GM21825 (cell line): ENCODE results near the gene C1orf74.
"Not testable (repeated sequence)": the region's sequence is repeated elsewhere in the genome, so short reads cannot be mapped to it uniquely, and the experiment has no call there.

ENCODE experiments used
- ATAC-seq: cut with Tn5 transposase; IDR thresholded peaks from one replicate; pipeline ENCODE4 v1.9.1; 2021; ENCODE audit warnings: mild to moderate bottlenecking, moderate library complexity; ENCODE audit not compliant: unreplicated experiment

C1orf74 gene

DNA sequence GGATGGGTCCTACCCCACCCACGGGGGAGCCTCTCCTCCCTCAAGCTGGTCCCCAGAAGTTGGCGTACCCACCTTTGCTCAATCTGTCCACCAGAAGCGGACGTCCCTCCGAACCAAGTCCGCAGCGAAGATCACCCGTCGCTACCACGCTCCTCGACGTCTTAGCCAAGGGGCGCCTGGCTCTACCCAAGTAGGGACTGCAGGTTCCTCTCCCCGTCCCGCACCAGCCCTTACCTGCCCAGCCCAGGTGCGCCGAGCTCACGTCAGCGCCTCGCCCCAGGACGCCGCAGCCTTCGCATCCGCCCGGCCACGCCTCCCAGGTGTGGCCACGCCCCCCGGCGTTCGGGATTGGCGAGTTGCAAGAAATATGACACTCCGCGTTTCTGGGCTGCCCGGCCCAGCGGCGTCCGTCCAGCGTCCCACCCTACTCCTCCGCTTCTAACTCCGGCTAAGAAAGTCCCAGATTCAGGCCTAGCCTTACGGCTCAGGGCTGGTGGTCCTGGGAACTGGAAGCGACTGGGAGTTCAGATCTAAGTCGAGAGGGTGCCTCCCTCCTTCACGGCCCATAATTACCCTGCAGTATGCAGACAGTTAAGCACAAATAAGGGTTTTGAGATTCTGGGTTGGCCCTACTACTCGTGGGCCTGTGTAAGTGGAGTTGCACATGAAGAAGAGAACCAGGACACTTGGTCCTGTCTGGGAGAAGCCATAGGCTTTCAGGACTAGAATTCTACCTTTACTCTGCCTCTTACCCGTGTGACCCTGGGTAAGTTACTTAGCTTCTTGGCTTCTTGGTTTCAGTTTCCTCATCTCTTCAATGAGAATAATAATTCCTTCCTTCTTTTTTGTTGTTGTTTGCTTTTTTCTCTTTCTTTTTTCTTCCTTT, 21.8 kb upstream of the C1orf74 start, which contains the start of gene IRF6:
Gene IRF6, minus strand, starts transcription at position 268 of the 886 bp plus-strand sequence. CDS start 4,729 bp downstream, outside the sequence.
- ATAC-seq, result peak; percentile 96

DNA sequence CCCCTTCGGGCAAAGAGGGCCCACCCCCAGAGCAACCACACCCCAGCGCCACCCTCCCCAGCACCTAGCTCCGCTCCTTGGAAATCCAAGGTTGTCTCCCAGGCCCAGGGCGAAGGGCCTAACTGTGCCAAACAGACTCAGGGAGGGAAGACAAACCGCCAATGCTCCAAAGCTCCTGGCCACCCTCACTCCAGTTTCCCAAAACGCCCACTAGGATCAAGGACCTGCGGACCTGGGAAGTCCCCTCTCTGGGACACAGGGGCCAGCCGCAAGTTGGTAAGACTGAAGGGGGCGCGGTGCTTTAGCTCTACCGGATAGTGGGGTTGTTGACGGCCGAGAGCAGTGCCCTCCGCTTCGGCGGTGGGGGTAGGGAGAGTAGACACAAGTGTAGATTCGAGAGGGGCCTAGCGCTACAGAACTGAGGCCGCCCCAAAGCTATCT, 21.0 kb upstream of the C1orf74 start:
- ATAC-seq, result no peak

DNA sequence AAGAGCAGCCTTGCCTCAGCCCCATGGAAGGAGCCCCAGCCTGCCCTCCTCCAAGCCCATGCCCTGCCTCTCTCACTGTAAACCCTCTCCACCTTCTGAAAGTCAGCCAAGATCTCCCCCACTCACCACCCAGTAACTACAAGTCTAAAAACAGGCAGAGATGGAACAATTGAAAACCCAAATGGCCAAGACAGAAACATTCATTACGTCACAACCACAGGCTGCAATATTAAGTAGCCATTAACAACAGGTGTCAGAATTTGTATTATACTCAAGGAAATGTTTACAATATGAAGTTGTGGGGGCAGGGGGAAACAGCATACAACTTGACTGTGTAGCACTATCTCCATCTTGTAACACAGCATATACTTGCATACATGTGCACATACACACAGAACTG, 19.2 kb upstream of the C1orf74 start:
- no peak for ATAC-seq

DNA sequence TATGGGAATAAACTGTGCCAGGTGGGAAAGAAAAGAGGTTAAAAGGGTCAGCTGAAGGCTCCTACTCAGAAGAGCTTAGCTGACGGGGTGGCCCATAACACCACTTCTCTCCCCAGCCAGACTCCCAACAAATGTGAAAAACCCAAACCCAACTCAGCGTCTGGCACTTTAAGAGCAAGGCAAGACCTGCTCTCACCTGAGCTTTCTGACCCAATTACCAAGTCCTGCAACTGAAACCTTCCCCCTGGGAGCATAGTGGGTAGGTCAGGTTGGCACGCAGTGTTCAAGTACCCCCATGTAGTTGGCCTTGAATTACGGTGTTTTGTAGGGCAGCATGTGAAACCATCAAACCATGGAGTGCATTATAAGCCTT, 18.4 kb upstream of the C1orf74 start:
- ATAC-seq, result no peak

DNA sequence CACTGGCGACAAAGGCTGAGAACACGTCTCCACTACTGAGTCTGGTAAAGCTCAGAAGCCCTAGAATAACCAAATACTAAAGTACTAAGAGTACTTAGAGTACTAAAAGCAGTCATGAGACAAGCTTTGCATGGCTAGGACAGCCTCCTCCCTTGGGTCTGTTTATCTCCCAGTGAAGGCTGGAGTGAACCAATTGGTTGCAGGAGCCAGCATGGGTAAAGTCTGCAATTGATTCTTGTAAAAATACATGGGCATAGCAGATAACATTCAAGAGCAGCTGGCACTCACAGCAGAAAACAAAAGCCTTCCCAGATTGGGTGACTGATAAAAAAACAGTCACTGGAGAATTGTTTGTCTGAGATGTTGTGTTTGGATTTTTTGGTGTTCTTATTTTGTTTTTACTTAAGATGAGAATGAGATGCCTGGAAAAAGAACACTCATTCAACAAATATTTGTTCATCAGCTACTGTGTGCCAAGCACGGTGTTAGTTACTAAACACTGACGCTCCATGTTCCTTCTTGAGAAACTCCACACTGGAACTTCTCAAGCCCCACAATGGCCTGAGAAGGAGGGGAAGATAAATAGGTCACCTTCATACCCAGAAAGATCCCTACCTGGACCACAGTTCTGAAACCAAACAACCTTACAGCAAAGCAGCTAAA, 17.9 kb upstream of the C1orf74 start:
- no peak for ATAC-seq

DNA sequence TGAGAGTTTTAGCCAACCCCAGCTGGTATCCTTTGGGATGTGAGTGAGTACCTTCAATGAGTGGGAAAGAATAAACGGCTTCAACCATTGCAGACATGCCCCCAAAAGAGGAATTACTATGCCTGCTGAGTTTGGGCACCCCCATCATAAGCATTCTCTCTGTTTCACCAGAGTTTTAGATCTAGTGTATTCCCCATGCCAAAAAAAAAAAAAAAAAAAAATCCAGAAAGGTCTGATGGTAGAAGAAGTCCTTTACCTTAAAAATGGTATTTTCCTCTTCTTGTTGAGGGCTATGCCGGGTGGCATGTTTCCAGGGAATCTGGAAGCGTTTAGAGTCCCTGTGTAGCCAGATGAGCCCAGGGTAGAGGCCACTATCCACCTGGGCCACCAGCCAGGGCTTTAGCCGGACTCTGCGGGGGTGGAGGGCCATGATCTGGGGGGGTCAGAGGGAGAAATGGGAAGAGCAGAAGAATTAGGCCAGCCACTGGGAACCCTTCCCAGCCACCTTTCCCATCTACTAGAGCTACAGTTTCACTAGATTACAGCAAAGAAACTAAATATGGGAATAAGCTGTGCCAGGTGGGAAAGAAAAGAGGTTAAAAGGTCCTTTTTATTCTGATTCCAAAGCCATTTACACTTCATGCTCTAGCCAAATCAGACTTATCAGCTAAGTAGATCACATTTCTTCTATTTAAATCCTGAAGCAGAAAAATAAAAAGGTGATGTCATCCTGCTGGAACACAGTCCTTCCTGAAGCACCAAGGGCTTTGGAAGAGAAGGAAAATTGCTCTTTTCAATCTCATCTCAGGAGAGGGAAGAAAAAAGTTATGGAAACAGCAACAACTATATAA, 16.9 kb upstream of the C1orf74 start:
- ATAC-seq, result no peak

DNA sequence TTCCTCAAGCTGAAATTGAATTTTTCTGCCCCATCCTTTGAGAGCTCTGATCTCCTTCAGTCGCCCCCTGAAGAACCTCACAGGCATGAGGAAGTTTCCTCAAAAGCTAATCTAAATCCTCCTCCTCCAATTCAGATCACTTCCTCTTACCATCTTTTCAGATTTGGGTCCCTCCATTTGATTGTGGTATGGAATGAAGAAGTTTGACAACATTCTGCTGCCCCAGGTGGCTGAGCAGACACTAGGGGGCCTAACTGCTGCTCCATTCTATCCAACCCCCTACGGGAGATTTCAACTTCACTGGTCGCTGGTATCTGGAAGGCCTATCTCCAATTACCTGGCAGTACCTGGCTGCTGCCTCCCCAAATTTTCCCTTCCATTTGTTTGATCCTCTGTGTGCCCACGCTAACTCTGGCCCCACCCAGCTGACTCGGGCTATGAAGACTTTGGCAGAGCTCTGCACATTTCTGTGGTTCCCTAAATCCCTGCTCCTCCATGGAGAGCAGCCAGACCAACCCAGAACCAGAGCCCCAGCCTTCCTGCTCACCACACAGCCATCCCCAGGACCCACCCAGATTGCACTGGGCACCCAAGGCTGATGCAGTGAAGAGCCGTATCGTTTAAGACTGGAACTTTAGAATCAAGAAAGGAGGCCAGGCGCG, 13.8 kb upstream of the C1orf74 start:
- no peak for ATAC-seq

DNA sequence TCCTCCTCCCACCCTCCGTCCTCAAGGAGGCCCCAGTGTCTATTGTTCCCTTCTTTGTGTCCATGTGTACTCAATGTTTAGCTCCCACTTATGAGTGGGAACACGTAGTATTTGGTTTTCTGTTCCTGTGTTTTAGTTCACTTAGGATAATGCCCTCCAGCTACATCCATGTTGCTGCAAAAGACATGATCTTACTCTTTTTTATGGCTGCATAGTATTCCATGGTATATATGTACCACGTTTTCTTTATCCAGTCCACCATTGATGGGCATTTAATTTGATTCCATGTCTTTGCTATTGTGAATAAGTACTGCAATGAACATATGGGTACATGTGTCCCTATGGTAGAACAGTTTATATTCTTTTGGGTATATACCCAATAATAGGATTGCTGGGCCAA, 9.4 kb upstream of the C1orf74 start:
- ATAC-seq, result not testable (repeated sequence)

DNA sequence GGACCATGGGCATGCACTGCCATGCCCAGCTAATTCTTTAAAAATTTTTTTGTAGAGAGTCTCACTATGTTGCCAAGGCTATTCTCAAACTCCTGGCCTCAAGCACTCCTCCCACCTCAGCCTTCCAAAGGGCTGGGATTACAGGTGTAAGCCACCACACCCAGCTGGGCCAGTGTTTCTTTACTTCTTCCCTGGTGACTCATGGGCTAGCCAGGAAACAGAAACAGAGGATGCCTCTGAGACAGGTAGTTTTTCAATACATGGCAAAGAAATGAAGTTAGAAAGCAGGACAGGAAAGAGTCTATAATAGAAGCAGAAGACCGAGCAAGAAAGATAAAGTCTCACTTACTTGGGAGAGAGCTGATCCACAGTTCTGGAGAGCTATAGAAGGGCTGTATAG, 7.6 kb upstream of the C1orf74 start:
- no peak for ATAC-seq

DNA sequence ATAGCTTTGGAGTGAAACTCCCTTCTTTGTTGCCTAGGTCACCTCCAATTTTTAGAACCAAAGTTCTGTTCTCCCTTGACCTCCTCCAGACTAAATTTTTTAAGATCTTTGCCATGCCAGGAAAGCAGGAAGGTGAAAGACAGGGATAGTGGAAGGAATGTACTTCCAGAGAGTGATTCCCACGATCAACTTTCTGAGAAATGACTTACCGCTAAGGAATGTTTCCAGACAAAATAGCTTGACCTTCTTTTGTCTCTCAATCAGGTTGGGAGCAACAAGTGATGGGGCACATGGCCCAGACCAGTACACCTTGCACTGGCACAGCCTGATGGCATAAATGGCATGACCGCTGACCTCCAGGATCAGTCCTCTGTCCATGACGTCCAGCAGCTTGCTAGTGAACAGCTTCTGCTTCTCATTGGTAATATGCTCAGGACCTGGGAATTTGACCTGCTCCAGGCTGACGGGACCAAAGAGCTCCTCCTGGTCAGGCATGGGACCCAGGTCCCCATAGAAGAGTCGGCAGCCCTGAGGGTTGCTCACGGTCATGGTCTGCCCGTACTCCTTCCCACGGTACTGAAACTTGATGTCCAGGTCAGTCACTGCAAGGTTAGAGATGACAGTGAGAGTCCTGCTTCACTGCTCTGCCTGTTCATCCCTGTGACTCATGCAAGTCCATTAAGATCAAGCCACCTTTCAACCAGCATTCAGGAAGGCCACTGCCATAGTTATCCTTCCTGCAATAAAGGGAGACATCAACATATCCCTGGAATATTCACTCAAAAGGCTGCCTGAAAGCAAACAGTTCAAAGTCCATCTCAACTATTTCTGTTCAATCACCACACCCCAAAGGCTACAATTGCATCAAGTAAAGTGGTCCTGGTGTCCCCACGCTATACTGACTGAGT, 6.2 kb upstream of the C1orf74 start:
- no peak for ATAC-seq

DNA sequence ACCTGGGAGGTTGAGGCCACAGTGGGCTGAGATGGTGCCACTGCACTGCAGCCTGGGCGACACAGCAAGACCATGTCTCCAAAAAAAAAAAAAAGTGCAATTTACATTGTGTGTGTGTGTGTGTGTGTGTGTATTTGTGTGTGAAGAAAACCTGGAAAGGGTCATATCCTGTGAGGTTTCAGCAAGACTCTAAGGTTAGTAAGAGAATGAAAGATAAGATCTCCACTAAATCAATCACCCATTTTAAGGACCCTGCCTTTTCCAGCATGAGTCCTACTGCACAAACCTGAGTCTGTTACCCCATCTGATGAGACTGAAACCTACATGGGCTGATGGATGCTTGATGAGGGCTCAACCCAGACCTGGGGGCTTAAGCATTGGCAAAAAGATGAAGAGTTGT, 4.9 kb upstream of the C1orf74 start:
- ATAC-seq, result no peak

DNA sequence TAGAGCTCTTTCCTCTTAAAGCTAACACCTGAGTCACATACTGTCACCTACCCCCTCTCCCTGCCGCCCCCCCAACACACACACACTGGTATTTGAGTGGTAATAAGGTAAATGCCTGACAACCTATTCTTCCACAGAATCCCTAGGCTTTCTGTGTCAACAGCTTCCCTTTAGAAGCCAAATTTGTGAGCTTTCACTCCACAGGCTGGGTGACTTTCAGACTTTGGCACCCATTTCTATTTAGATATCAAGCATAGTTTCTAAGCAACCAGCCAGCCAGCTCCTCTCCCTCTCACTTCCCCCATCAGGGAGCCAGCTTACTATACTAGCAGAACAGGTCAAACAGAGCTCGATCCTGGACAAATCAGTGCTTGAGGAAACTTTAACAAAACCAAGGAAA, 3.2 kb upstream of the C1orf74 start:
- ATAC-seq, result no peak

DNA sequence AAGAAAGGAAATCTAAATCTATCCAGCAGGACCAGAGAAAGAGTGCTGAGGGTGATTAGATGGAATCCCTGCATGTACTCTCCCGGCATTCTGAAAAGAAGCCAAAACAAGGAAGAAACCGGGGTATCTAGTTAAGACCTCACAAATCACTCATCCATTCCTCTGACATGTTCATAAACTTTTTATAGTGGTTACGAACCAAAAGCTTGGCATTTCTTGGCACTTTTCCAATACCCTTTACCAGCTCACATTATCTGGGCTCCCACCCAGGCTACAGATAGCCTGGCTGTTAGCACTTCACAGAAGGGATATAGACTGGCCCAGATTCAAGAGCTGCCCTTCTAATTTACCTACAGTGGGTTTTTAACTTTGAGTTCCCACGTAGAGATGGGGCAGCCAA, 1.8 kb upstream of the C1orf74 start:
- no peak for ATAC-seq

DNA sequence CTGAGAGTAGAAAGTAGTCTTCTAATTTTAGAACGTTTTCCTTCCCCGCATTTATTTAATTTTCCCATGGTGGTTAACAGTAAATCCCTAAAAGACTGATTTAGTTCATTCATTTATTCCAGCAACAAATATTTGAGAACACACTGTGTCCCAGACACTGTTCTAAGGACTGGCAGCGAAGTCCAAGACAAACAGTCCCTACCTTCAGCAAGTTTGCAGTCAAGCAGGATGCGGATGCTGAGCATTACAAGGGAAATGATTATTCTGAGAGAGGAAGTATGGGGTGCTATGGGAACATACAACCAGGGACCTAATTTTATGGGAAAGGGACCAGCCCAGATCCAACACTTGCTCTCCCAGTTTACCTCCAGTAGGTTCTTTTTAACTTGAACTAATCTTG, 1.2 kb upstream of the C1orf74 start:
- ATAC-seq, result no peak

DNA sequence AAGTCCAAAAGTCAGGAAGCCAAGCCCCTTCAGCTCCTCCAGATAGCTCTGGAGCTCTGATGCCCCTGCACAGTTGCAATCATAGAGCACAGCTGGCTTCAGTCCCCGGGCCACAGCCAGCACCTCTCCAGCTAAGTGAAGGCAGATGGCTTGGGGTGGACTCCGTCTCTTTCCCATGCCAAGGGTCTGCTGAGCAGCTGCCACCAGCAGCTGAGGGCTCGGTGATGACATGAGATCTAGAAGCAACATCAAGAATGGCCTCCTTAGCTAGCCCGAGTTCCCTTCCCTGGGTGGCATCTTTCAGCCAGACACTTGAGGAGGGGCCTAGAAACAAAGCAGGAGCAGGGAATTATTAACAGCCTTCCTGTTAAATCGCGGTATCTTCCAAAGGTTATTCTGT, 973 bp downstream of the C1orf74 start:
- ATAC-seq, result no peak

DNA sequence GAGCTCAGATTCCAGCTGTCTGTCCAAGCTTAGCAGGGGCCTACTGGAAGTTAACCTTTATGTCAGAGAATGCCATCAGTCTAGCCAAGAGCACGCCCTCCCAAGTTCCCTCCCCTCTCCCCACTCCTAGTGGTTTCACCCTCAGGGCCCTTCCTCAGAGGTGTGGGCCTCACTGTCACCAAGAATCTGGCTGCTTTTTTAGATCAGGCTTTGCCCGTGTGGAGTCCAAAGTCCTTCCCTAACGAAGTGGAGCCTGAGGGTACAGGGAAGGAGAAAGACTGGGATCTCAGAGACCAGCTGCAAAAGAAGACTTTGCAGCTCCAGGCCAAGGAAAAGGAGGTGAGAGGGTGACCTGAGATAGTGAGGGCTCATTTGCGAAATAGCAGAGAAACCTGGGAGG, 4.1 kb downstream of the C1orf74 start:
- ATAC-seq, result no peak

DNA sequence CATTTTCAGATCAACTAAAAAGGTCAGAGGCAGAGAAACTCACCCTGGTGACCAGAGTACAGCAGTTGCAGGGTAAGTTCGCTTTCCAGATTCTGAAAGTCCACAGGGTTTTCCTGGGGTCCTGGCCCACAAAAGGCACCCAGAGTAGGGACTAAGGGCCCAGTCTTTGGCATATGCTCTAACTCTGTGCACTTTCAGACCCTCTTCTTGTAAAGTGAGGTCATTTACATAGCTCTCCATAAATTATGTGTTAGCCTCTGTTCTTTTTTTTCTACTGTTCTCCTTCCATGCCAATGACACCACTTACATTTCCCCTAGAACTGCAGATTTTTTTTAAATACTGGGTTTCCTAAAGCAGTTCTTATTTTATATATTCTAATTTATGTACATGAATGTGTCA, 6.3 kb downstream of the C1orf74 start:
- no peak for ATAC-seq

DNA sequence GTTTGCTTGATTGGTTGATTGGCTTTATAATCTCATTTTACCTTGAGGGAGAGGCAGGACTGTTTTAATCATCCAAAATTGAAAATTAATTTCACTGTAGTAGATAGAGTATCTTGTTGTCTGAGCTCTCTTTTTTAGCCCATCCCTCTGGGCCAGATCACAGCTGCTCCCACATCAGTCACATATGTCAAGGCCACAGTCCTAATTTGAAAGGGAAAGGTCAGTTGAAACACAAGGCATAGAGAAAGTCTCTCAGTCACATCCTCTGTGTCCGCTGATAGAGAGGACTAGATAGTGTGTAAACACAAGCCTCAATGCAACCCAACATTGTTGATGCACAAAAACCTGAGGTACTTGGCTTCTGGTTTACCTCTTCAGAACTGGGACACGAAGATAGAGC, 6.8 kb downstream of the C1orf74 start:
- ATAC-seq, result no peak

DNA sequence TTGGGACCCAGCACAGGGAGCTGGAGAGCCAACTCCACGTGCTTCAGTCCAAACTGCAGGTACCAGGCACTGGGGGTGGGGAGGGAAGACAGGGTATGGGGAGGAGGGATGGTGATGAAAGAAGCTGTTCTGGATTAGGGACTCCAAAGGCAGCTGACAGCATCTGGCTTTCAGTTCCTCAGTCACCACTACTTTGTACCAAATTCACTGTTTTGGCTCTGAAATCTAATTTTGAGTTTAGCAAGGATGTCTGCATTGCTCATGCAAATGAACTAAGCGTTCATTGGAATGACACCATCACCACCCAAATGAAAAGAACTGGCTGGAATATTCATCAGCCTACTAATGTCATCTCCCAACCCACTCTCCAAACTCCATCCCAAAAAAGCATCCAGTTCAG, 8.7 kb downstream of the C1orf74 start:
- no peak for ATAC-seq

DNA sequence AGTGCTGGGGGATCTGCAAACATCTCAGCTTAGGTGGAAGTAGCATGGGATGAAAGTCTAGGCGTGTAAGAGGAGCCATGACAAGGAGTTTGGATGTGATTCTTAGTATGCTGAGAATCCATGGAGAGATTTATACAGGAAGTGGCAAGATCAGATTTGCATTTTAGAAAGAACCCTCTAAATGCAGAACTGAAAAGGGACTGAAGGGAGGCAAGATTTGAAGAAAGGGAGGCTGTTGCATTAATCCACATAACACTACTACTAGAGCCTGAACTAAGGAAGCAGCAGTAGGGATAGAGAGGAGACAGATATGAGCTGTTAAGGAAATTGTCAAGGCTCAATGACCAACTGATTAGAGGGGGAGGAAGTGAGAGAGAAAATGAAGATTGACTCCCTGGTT, 9.8 kb downstream of the C1orf74 start:
- ATAC-seq, result peak; percentile 52
